GM21367 (cell line): Measurements from ENCODE around the gene GAS6.
"Not testable (repeated sequence)": the region's sequence is repeated elsewhere in the genome, so short reads cannot be mapped to it uniquely, and the experiment has no call there.

Experiments used
- ATAC-seq: cut with Tn5 transposase; IDR thresholded peaks from one replicate; pipeline ENCODE4 v1.9.1; 2021; ENCODE audit not compliant: unreplicated experiment

The GAS6 gene

GRCh38 chr13:113863524-113864272 is at the start of gene GAS6:
TSS of gene GAS6 (minus strand) at chr13:113864076. CDS start at chr13:113863920, 156 bp downstream.
- ATAC-seq: no peak

- not testable (repeated sequence) for ATAC-seq
Measured at GRCh38 chr13:113913408-113913807, 49.5 kb upstream of the GAS6 start.

GRCh38 chr13:113912596-113912995 is 48.7 kb upstream of the GAS6 start:
- ATAC-seq: no peak

- no peak for ATAC-seq
Measured at GRCh38 chr13:113907635-113908617, 44.0 kb upstream of the GAS6 start.

- no peak for ATAC-seq
Measured at GRCh38 chr13:113906571-113906970, 42.7 kb upstream of the GAS6 start.

GRCh38 chr13:113905942-113906341 is 42.1 kb upstream of the GAS6 start:
- ATAC-seq: no peak

GRCh38 chr13:113905018-113905417 is 41.1 kb upstream of the GAS6 start:
- ATAC-seq: no peak

GRCh38 chr13:113904411-113904810 is 40.5 kb upstream of the GAS6 start:
- no peak for ATAC-seq

GRCh38 chr13:113903912-113904311 is 40.0 kb upstream of the GAS6 start:
- ATAC-seq: no peak

GRCh38 chr13:113902986-113903775 is 39.3 kb upstream of the GAS6 start:
- no peak for ATAC-seq

GRCh38 chr13:113902481-113902880 is 38.6 kb upstream of the GAS6 start:
- ATAC-seq: no peak

GRCh38 chr13:113901642-113902041 is 37.8 kb upstream of the GAS6 start:
- ATAC-seq: no peak

- no peak for ATAC-seq
Measured at GRCh38 chr13:113901231-113901630, 37.4 kb upstream of the GAS6 start.

GRCh38 chr13:113900646-113901045 is 36.8 kb upstream of the GAS6 start:
- no peak for ATAC-seq

- ATAC-seq: no peak
Measured at GRCh38 chr13:113898391-113898790, 34.5 kb upstream of the GAS6 start.

- ATAC-seq: no peak
Measured at GRCh38 chr13:113897966-113898365, 34.1 kb upstream of the GAS6 start.

GRCh38 chr13:113897161-113897560 is 33.3 kb upstream of the GAS6 start:
- no peak for ATAC-seq

- no peak for ATAC-seq
Measured at GRCh38 chr13:113895436-113895835, 31.6 kb upstream of the GAS6 start.

- ATAC-seq: no peak
Measured at GRCh38 chr13:113890774-113891480, 27.1 kb upstream of the GAS6 start.

- ATAC-seq: no peak
Measured at GRCh38 chr13:113889467-113889866, 25.6 kb upstream of the GAS6 start.
